Right lobe of liver (tissue), 4 donors: Measurements from ENCODE around the gene TNFAIP8L1.

ENCODE experiments used
- POLR2A ChIP-seq: fragments of 450-650 bp; IDR thresholded peaks from one replicate; pipeline ENCODE4 v1.6.1; 2017; ENCODE audit warnings: antibody characterized with exemption, mild to moderate bottlenecking
- TF ChIP-seq, protein P1 (sequence below), 4 donors: fragments of 200-600 bp in 3 of 4; fragments of 450-650 bp in 1 of 4; IDR thresholded peaks; one replicate each; pipeline versions ENCODE4 v1.5.1 to v1.8.0; 2016 to 2022; ENCODE audit warnings: antibody characterized with exemption in 4 of 4, mild to moderate bottlenecking in 2 of 4
- donor health status: DM: no; HTN: no; CAD: no.
- donor health status: DM: no; HTN: no; CAD: no.
- donor health status: DM: no; HTN: yes; CAD: no.

DNA sequence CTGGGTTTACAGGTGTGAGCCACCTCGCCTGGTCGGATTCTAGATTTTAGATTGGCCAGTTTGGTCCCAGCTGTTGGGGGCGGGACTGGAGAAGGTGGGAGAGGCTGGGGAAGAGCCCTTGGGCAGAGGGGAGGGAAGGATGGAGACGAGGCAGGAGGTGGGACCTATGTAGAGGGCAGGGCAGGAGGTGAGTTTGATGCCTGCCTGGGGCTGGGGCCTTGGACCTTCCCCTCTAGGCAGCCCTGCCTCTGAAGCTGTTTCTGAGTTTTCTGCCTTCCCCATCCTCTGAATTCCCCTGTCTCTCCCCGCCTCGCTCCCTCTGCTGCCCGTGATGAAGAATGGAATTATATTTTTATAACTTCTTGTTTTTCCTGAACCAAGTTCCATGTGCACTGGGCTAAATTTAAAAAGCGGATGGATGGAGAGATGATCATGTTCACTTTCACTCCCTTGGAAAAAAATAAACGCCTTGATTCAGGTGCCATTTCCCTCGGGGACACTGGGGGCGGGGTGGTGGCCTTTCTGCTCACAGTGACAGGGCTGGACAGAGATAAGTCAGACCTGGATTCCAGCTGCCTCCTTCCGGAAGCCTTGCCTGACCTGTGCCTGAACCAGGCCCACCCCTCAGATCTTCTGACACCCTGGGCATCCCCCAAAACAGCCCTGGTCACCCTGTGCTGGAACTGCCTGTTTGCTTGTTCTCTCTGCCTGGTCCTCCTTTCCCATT lies 16.5 kb upstream of the TNFAIP8L1 start:
- TF ChIP-seq, protein P1, sequence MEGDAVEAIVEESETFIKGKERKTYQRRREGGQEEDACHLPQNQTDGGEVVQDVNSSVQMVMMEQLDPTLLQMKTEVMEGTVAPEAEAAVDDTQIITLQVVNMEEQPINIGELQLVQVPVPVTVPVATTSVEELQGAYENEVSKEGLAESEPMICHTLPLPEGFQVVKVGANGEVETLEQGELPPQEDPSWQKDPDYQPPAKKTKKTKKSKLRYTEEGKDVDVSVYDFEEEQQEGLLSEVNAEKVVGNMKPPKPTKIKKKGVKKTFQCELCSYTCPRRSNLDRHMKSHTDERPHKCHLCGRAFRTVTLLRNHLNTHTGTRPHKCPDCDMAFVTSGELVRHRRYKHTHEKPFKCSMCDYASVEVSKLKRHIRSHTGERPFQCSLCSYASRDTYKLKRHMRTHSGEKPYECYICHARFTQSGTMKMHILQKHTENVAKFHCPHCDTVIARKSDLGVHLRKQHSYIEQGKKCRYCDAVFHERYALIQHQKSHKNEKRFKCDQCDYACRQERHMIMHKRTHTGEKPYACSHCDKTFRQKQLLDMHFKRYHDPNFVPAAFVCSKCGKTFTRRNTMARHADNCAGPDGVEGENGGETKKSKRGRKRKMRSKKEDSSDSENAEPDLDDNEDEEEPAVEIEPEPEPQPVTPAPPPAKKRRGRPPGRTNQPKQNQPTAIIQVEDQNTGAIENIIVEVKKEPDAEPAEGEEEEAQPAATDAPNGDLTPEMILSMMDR (IDR thresholded peaks at IDR 0.05): no peak
- no peak for TF ChIP-seq POLR2A
